Trophoblast cell (in vitro differentiated cells and primary cell): ENCODE data around the gene LYPD3.

Experiments
- DNase-seq, 2 donors: peaks; one replicate each; pipeline ENCODE4 v3.0.0-alpha.2; 2016
- H2AFZ ChIP-seq: 2 replicates; pipeline ENCODE4 v1.6.1; 2013; ENCODE audit warnings: low read length, moderate library complexity, mild to moderate bottlenecking; ENCODE audit not compliant: insufficient read depth, poor library complexity
- H2AK5ac ChIP-seq: 2 replicates; pipeline ENCODE4 v1.6.1; 2013; ENCODE audit warnings: mild to moderate bottlenecking, low read length
- H2BK120ac ChIP-seq: 2 replicates; pipeline ENCODE4 v1.6.1; 2013; ENCODE audit warnings: low read length, mild to moderate bottlenecking, moderate library complexity; ENCODE audit not compliant: insufficient read depth, poor library complexity
- H2BK12ac ChIP-seq: 2 replicates; pipeline ENCODE4 v1.6.1; 2013; ENCODE audit warnings: mild to moderate bottlenecking, low read length, moderate library complexity
- H2BK5ac ChIP-seq: 2 replicates; pipeline ENCODE4 v1.6.1; 2013; ENCODE audit warnings: low read length, low read depth, moderate library complexity, mild to moderate bottlenecking; ENCODE audit not compliant: poor library complexity
- H3K14ac ChIP-seq: 2 replicates; pipeline ENCODE4 v1.6.1; 2013; ENCODE audit warnings: mild to moderate bottlenecking, low read length
- H3K18ac ChIP-seq: 2 replicates; pipeline ENCODE4 v1.6.1; 2013; ENCODE audit warnings: mild to moderate bottlenecking, low read length
- H3K23ac ChIP-seq: 2 replicates; pipeline ENCODE4 v1.6.1; 2013; ENCODE audit warnings: low read length
- H3K27ac ChIP-seq: 2 replicates; pipeline ENCODE4 v1.5.1; 2013; ENCODE audit warnings: low read depth, mild to moderate bottlenecking, inconsistent platforms, low read length, moderate library complexity
- H3K27me3 ChIP-seq: 2 replicates; pipeline ENCODE4 v1.6.1; 2013; ENCODE audit warnings: inconsistent platforms, mild to moderate bottlenecking, low read length, moderate library complexity; ENCODE audit not compliant: insufficient read depth
- H3K36me3 ChIP-seq, 2 experiments: 1 replicate in 1 of 2; 2 replicates in 1 of 2; pipeline ENCODE4 v1.6.1; 2013; ENCODE audit warnings: low read length in 2 of 2, mild to moderate bottlenecking in 2 of 2, moderate library complexity in 1 of 2; ENCODE audit not compliant: insufficient read depth in 2 of 2, control insufficient read depth in 1 of 2
- H3K4ac ChIP-seq: 2 replicates; pipeline ENCODE4 v1.6.1; 2013; ENCODE audit warnings: low read depth, mild to moderate bottlenecking, low read length, moderate library complexity
- H3K4me1 ChIP-seq, 2 experiments: 1 replicate in 1 of 2; 2 replicates in 1 of 2; pipeline ENCODE4 v1.6.1; 2013; ENCODE audit warnings: low read length in 2 of 2, mild to moderate bottlenecking in 2 of 2, moderate library complexity in 1 of 2; ENCODE audit not compliant: insufficient read depth in 2 of 2, control insufficient read depth in 1 of 2
- H3K4me2 ChIP-seq: 2 replicates; pipeline ENCODE4 v1.6.1; 2013; ENCODE audit warnings: inconsistent platforms, mild to moderate bottlenecking, low read length, moderate library complexity
- H3K4me3 ChIP-seq: 2 replicates; pipeline ENCODE4 v1.5.1; 2013; ENCODE audit warnings: mild to moderate bottlenecking, low read depth, low read length, inconsistent platforms
- H3K79me1 ChIP-seq: one replicate; pipeline ENCODE4 v1.6.1; 2013; ENCODE audit warnings: low read length
- H3K79me2 ChIP-seq: 2 replicates; pipeline ENCODE4 v1.6.1; 2013; ENCODE audit warnings: low read length, mild to moderate bottlenecking; ENCODE audit not compliant: control insufficient read depth, insufficient read depth, poor library complexity
- H3K9ac ChIP-seq: 2 replicates; pipeline ENCODE4 v1.6.1; 2013; ENCODE audit warnings: mild to moderate bottlenecking, low read length
- H3K9me3 ChIP-seq: 2 replicates; pipeline ENCODE4 v1.6.1; 2013; ENCODE audit warnings: low read depth, mild to moderate bottlenecking, control low read depth, inconsistent platforms, low read length; ENCODE audit not compliant: insufficient read depth
- H4K12ac ChIP-seq: 2 replicates; pipeline ENCODE4 v1.6.1; 2013; ENCODE audit warnings: low read depth, mild to moderate bottlenecking, low read length, moderate library complexity
- H4K8ac ChIP-seq: 2 replicates; pipeline ENCODE4 v1.6.1; 2013; ENCODE audit warnings: low read depth, mild to moderate bottlenecking, low read length, moderate library complexity
- H4K91ac ChIP-seq: one replicate; pipeline ENCODE4 v1.6.1; 2013; ENCODE audit warnings: low read depth, mild to moderate bottlenecking, low read length, moderate library complexity
- WGBS: extraction: QIAGEN DNeasy Blood & Tissue Kit; methylation state at CpG from one replicate; pipeline ENCODE4 v1.1.7; 2013; ENCODE audit warnings: missing lambda C conversion rate; ENCODE audit not compliant: insufficient read length, insufficient coverage; ENCODE audit errors: extremely low coverage; 5-methylcytosine and 5-hydroxymethylcytosine counted together

The LYPD3 gene

DNA sequence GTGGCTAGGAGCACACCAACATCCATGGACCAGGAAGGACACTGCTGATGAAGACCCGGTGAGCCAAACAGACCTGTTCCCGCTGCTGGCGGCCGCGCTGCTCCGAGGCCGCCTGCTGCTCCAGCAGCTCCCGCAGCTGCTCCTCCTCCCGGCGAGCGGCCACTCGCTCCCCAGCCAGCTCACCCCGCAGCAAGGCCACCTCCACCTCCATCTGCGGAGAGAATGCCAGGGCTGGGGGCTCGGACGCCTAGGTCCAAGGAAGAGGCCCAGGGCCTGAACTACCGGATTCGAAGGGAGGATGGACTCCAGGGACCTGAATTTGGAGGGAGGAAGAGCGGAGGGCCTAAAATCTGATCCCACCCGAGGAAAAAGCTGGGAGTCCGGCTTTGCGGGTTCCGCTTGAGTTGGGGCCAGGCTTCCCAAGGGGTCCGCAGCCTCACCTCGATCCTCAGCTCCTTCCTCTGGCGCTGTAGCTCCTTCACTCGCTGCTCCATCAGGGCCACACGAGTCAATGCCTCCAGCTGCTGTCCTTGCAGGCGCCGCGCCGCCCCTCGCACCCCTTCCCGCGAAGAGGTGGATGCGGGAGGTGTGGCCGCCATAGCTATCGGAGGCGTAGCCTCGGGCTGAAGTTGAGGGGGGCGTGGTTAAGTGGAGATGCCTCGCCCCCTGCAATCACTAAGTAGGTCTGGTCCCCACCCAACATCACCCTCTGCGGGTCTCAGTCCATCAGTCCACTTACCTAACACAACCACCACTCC, 36.4 kb upstream of the LYPD3 start:
- Histone ChIP-seq H3K14ac (no peak overlapping the region), H2AK5ac (no peak overlapping the region), H3K79me1 (peaks cover 12% of the 10 kb centered on the region), H3K4ac (no peak overlapping the region), H3K36me3 (peaks cover 11 to 18% of the 10 kb centered on the region in 2 experiments), H3K79me2 (peaks cover 5% of the 10 kb centered on the region), H2BK5ac (no peak overlapping the region), H2AFZ (no peak overlapping the region), H2BK12ac (no peak overlapping the region), H3K23ac (no peak overlapping the region), H3K4me3 (no peak overlapping the region), H3K18ac (peak overlapping the region; percentile 25), H3K27me3 (no peaks in the 10 kb centered on the region), H3K4me2 (no peak overlapping the region), H3K27ac (no peak overlapping the region), H4K8ac (no peak overlapping the region), H2BK120ac (no peak overlapping the region), H4K91ac (no peak overlapping the region), H3K9me3 (no peaks in the 10 kb centered on the region), H4K12ac (no peak overlapping the region), H3K9ac (no peak overlapping the region), H3K4me1 (peaks cover 10% of the 10 kb centered on the region in 2 experiments)
- WGBS = no CpG with 5 or more reads among the region's 43 CpGs
- no peak for DNase-seq

- DNase-seq = no peak
- peaks cover 26 to 29% of the 10 kb centered on the region in 2 experiments for H3K36me3 ChIP-seq
- no peak overlapping the region for H2BK5ac ChIP-seq
- H3K27me3 ChIP-seq = no peaks in the 10 kb centered on the region
- no peak overlapping the region for H4K8ac ChIP-seq
- no peak overlapping the region for H4K91ac ChIP-seq
- peaks cover 7% of the 10 kb centered on the region for H3K79me1 ChIP-seq
- H3K23ac ChIP-seq = no peak overlapping the region
- H3K4me1 ChIP-seq = peaks cover 9 to 10% of the 10 kb centered on the region in 2 experiments
- no peak overlapping the region for H3K4me2 ChIP-seq
- no peak overlapping the region for H2AFZ ChIP-seq
- no peak overlapping the region for H3K9ac ChIP-seq
- H3K18ac ChIP-seq = no peak overlapping the region
- no peak overlapping the region for H3K27ac ChIP-seq
- H3K4ac ChIP-seq = no peak overlapping the region
- H2AK5ac ChIP-seq = no peak overlapping the region
- no peak overlapping the region for H3K14ac ChIP-seq
- H3K4me3 ChIP-seq = no peak overlapping the region
- peaks cover 5% of the 10 kb centered on the region for H3K79me2 ChIP-seq
- no CpG with 5 or more reads among the region's 3 CpGs for WGBS
- H2BK12ac ChIP-seq = no peak overlapping the region
- H3K9me3 ChIP-seq = peaks cover 3% of the 10 kb centered on the region
- no peak overlapping the region for H2BK120ac ChIP-seq
- no peak overlapping the region for H4K12ac ChIP-seq
Measured at GRCh38 chr19:43499042-43499441, 33.6 kb upstream of the LYPD3 start.

- Histone ChIP-seq H3K23ac (no peak overlapping the region), H2BK12ac (no peak overlapping the region), H3K79me2 (peaks cover 2% of the 10 kb centered on the region), H4K12ac (no peak overlapping the region), H3K4me2 (no peak overlapping the region), H2AFZ (no peak overlapping the region), H3K27ac (no peak overlapping the region), H2AK5ac (no peak overlapping the region), H2BK120ac (no peak overlapping the region), H3K4me3 (no peak overlapping the region), H3K18ac (no peak overlapping the region), H3K4ac (no peak overlapping the region), H3K79me1 (peaks cover 2% of the 10 kb centered on the region), H3K9me3 (peaks cover 3% of the 10 kb centered on the region), H3K27me3 (no peaks in the 10 kb centered on the region), H2BK5ac (no peak overlapping the region), H3K14ac (no peak overlapping the region), H4K91ac (no peak overlapping the region), H3K36me3 (peaks cover 26 to 29% of the 10 kb centered on the region in 2 experiments), H4K8ac (no peak overlapping the region), H3K4me1 (peaks cover 9 to 10% of the 10 kb centered on the region in 2 experiments), H3K9ac (no peak overlapping the region)
- WGBS = no CpG with 5 or more reads among the region's 5 CpGs
- no peak for DNase-seq
Measured at GRCh38 chr19:43498233-43498842, 32.9 kb upstream of the LYPD3 start.

DNA sequence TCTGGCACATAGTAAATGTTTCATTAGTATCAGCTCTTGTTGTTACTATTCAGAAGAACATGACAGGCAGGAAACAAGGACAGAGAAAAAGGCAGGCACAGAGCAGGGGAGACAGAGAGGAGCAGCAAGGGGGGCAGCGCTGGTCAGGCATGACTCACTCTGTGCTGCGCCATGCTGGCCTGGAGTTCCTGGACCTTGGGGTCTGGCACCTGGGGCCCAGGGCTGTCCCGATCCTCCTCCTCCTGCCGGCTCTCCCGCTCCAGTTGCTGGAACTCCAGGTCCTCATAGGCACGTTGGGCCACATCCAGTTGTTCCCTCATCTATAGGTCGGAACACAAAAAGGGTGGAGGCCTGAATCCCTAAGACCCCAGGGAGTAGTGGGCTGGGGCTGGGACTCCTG, 31.6 kb upstream of the LYPD3 start:
- peaks cover 7 to 8% of the 10 kb centered on the region in 2 experiments for H3K4me1 ChIP-seq
- H4K8ac ChIP-seq = no peak overlapping the region
- peaks cover 2% of the 10 kb centered on the region for H3K79me2 ChIP-seq
- H3K27ac ChIP-seq = no peak overlapping the region
- H3K9me3 ChIP-seq = peaks cover 3% of the 10 kb centered on the region
- no peak overlapping the region for H2AFZ ChIP-seq
- peaks cover 26 to 28% of the 10 kb centered on the region in 2 experiments for H3K36me3 ChIP-seq
- H3K23ac ChIP-seq = no peak overlapping the region
- no peak overlapping the region for H4K91ac ChIP-seq
- H3K79me1 ChIP-seq = no peaks in the 10 kb centered on the region
- no peaks in the 10 kb centered on the region for H3K27me3 ChIP-seq
- H3K18ac ChIP-seq = no peak overlapping the region
- no peak overlapping the region for H4K12ac ChIP-seq
- H2BK120ac ChIP-seq = no peak overlapping the region
- WGBS = no CpG with 5 or more reads among the region's 7 CpGs
- no peak overlapping the region for H2BK12ac ChIP-seq
- no peak overlapping the region for H3K4ac ChIP-seq
- H2AK5ac ChIP-seq = no peak overlapping the region
- no peak overlapping the region for H3K14ac ChIP-seq
- H3K4me3 ChIP-seq = no peak overlapping the region
- no peak overlapping the region for H3K4me2 ChIP-seq
- H2BK5ac ChIP-seq = no peak overlapping the region
- no peak for DNase-seq
- no peak overlapping the region for H3K9ac ChIP-seq
